ENCODE results near the gene FAM3B.

Gene FAM3B

DNA sequence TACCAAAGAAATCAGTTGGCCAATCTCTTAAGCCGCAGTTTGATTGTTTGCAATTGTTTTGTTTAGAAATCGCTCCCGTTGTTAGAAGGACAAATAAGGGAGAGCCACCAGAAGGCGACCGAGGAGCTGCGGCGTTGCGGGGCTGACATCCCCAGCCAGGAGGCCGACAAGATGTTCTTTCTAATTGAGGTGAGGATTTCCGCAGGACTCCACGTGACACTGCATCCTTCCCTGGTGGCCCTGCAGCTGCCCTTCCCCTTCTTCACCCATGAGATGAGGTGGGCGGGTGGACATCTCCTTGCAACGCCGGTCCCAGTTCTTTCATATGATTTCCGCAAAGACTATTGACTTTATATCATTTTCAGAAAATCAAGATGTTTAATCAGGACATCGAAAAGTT is 82.2 kb downstream of the FAM3B start:
- TF ChIP-seq, protein P1, sequence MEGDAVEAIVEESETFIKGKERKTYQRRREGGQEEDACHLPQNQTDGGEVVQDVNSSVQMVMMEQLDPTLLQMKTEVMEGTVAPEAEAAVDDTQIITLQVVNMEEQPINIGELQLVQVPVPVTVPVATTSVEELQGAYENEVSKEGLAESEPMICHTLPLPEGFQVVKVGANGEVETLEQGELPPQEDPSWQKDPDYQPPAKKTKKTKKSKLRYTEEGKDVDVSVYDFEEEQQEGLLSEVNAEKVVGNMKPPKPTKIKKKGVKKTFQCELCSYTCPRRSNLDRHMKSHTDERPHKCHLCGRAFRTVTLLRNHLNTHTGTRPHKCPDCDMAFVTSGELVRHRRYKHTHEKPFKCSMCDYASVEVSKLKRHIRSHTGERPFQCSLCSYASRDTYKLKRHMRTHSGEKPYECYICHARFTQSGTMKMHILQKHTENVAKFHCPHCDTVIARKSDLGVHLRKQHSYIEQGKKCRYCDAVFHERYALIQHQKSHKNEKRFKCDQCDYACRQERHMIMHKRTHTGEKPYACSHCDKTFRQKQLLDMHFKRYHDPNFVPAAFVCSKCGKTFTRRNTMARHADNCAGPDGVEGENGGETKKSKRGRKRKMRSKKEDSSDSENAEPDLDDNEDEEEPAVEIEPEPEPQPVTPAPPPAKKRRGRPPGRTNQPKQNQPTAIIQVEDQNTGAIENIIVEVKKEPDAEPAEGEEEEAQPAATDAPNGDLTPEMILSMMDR (IDR thresholded peaks at IDR 0.05; ENCODE audit: borderline replicate concordance, insufficient read depth, low read depth, low read length) = no peak
- H3K4me3 ChIP-seq (ENCODE audit: low read depth, low read length) = no peak overlapping the region

DNA sequence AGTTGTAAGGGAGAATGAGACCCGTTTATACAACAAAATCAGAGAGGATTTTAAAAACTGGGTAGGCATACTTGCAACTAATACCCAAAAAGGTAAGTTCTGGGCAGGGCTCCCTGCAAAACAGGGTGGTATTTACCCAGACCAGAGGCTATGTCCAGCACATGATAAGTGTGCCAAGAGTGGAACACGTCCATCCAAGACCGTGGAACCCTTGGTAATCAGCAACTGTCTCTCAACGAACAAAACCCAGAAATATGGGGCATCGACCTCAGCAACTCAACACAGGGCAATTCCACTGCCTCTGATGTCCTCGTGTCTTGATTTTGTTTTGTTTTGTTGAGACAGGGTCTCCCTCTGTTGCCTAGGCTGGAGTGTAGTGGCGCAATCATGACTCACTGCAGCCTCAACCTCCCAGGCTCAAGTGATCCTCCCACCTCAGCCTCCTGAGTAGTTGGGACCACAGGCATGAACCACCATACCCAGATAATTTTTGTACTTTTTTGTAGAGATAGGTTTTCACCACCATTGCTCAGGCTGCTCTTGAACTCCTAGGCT is 82.7 kb downstream of the FAM3B start:
- TF ChIP-seq, protein P1 (IDR thresholded peaks at IDR 0.05; ENCODE audit: borderline replicate concordance, insufficient read depth, low read depth, low read length) = no peak
- no peak overlapping the region for H3K4me3 ChIP-seq (ENCODE audit: low read depth, low read length)

DNA sequence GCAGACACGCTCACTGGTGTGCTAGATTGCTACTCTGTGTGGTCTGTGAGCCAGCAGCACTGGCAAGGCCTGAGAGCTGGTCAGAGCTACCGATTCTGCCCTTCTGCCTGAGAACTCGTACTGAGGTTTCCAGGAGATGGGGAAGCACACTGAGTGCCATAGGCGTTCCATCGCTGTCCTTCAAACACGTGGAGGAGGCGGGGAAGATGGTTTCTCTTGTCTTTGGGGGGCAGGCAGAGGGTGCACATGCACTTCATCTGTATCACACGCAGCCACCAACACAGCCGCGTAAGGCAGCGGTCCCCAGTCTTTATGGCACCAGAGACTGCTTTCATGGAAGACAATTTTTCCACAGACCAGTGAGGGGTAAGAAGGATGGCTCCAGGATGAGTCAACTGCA is 85.6 kb downstream of the FAM3B start:
- no peak overlapping the region for H3K4me3 ChIP-seq (ENCODE audit: low read depth, low read length)
- TF ChIP-seq, protein P1 (IDR thresholded peaks at IDR 0.05; ENCODE audit: borderline replicate concordance, insufficient read depth, low read depth, low read length) = no peak

DNA sequence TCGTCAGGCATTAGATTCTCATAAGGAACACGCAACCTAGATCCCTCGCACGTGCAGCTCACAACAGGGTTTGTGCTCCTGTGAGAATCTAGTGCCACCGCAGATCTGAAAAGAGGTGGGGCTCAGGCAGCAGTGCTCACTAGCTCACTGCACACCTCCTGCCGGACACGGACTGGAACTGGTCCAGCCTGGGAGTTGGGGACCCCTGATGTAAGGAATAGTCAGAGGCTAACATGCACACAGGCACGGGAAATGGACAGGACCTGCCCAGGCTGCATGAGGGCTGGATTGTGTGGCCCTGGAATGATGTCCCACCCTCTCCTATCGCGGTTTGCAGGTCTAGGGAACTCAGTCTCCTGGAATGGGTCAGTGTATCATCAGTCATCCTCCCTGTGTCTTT is 86.2 kb downstream of the FAM3B start:
- TF ChIP-seq, protein P1 (IDR thresholded peaks at IDR 0.05; ENCODE audit: borderline replicate concordance, insufficient read depth, low read depth, low read length) = no peak
- no peak overlapping the region for H3K4me3 ChIP-seq (ENCODE audit: low read depth, low read length)

DNA sequence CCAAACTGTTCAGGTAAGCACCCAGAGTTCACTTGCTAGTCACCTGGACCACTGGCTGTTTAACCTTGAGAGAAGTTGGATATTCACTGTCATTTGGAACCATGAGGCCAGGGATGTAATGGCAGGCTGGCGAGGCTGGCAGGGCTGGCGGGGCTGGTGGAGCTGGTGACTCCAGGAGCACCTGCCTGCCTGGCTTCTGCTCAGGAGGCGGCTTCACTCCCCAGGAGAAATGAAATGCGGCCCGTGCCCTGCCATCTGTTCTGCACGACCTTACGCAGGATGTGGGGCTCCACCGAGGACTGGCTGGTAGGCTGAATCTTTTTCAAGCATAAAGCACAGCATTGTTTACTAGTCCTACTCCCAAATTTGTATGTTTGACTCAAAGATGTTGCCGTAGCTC is 86.7 kb downstream of the FAM3B start:
- no peak overlapping the region for H3K4me3 ChIP-seq (ENCODE audit: low read depth, low read length)
- TF ChIP-seq, protein P1 (IDR thresholded peaks at IDR 0.05; ENCODE audit: borderline replicate concordance, insufficient read depth, low read depth, low read length) = no peak

DNA sequence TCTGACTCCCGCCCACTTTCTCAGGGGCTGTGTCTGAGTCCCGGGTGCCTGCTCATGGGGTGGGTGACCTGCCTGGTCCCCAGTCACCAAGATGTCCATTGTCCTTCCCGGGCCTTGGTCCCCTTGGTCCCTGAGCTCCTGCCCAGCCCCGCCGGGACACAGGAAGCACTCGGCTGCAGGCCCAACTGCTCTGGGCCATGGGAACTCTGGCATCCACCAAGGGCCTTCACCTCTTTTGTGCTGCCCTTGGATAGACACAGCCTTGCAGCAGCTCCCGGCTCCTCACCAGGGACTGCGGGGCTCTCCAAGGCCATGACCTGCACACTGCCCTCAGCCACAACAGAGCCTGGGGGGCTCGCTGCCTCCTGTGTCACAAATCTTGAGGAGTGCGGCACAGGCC is 87.4 kb downstream of the FAM3B start:
- H3K4me3 ChIP-seq (ENCODE audit: low read depth, low read length) = no peak overlapping the region
- TF ChIP-seq, protein P1 (IDR thresholded peaks at IDR 0.05; ENCODE audit: borderline replicate concordance, insufficient read depth, low read depth, low read length) = no peak

DNA sequence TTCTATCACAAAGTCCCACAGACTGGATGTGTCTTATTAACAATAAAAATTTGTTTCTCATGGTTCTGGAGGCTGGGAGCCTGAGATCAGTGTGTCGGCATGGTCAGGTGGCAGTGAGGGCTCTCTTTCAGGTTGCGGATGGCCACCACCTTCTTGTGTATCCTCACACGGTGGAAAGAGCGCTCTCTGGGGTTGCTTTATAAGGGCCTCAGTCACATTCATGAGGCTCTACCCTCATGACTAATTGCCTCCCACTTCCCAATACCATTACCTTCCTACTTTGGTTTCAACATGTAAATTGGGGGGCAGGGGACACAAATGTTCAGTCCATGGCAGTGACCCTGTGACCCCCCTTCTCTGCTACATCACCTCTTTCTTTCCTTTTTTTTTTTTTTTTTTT is 88.7 kb downstream of the FAM3B start:
- TF ChIP-seq, protein P1 (IDR thresholded peaks at IDR 0.05; ENCODE audit: borderline replicate concordance, insufficient read depth, low read depth, low read length) = no peak
- no peak overlapping the region for H3K4me3 ChIP-seq (ENCODE audit: low read depth, low read length)
